IPS-20b (cell line): ENCODE measurements around the gene IGFBP3.
"Not testable (repeated sequence)": the region's sequence is repeated elsewhere in the genome, so short reads cannot be mapped to it uniquely, and the experiment has no call there.

Source experiments
- H3K27ac ChIP-seq: one replicate; pipeline ENCODE4 v1.5.1; 2013; ENCODE audit warnings: low read length
- H3K27me3 ChIP-seq: 2 replicates; pipeline ENCODE4 v1.6.1; 2013; ENCODE audit warnings: mild to moderate bottlenecking, low read length, inconsistent platforms; ENCODE audit not compliant: insufficient read depth
- H3K36me3 ChIP-seq: 2 replicates; pipeline ENCODE4 v1.6.1; 2013; ENCODE audit warnings: low read depth, mild to moderate bottlenecking, inconsistent platforms, low read length, moderate library complexity; ENCODE audit not compliant: insufficient read depth
- H3K4me1 ChIP-seq: 2 replicates; pipeline ENCODE4 v1.6.1; 2013; ENCODE audit warnings: mild to moderate bottlenecking, control low read depth, inconsistent platforms, low read length, moderate library complexity; ENCODE audit not compliant: insufficient read depth
- H3K4me3 ChIP-seq: 2 replicates; pipeline ENCODE4 v1.5.1; 2013; ENCODE audit warnings: mild to moderate bottlenecking, low read length, inconsistent platforms
- H3K9ac ChIP-seq: 2 replicates; pipeline ENCODE4 v1.6.1; 2013; ENCODE audit warnings: low read depth, mild to moderate bottlenecking, inconsistent platforms, low read length, moderate library complexity
- H3K9me3 ChIP-seq: 2 replicates; pipeline ENCODE4 v1.6.1; 2013; ENCODE audit warnings: mild to moderate bottlenecking, low read depth, low read length, inconsistent platforms; ENCODE audit not compliant: insufficient read depth

Gene IGFBP3

DNA sequence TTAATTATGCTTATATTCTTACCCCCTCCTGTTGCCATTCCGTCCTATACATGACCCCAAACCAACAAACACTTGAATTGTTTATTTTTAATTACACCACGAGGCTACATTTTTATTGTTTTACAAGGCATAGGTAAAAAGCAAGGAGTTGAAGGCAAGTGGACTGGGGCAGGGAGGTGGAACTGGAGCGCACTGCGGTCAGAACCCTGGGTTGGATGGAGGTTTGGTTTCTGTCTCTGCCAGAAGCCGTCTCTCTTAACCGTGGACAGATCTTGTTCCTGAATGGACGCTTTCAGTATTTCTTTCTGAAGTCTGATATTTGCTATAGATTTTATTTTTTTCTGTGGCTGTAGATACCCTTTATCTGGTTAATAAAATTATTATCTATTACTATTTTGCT is 19.9 kb upstream of the IGFBP3 start:
- H3K36me3 ChIP-seq = no peaks in the 10 kb centered on the region
- no peaks in the 10 kb centered on the region for H3K4me1 ChIP-seq
- H3K4me3 ChIP-seq = no peak overlapping the region
- no peak overlapping the region for H3K27ac ChIP-seq
- H3K27me3 ChIP-seq = no peaks in the 10 kb centered on the region
- H3K9ac ChIP-seq = no peak overlapping the region
- no peaks in the 10 kb centered on the region for H3K9me3 ChIP-seq

DNA sequence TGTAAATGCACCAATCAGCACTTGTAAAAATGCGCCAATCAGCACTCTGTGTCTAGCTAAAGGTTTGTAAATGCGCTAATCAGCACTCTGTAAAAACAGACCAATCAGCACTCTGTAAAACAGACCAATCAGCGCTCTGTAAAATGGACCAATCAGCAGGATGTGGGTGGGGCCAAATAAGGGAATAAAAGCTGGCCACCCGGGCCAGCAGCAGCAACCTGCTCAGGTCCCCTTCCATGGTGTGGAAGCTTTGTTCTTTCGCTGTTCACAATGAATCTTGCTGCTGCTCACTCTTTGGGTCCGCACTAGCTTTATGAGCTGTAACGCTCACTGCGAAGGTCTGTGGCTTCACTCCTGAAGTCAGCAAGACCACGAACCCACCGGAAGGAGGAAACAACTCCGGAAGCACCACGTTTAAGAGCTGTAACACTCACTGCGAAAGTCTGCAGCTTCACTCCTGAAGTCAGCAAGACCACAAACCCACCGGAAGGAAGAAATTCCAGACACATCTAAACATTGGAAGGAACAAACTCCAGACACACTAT is 19.2 kb upstream of the IGFBP3 start:
- H3K4me1 ChIP-seq, H3K9ac ChIP-seq: not testable (repeated sequence)

DNA sequence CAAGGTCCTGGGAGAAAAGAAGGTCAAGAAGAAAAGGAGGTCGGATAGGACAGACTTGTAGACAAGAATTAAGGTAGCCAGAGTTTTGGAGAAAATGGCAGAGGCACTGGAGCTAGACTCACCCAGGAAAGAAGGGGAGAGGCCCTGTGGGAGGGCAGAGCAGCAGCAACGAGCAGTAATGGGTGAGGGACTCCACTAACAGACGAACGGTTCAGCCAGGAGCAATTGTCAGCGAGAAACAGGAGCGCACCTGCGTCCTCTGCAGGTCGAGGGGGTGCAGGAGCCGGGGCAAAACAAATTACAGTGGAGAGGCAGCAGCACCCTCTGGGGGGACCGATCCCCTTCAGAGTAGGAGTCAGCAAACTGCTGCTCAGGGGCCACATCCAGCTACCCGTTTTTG is 18.5 kb upstream of the IGFBP3 start:
- H3K4me3 ChIP-seq = no peak overlapping the region
- H3K27me3 ChIP-seq = no peaks in the 10 kb centered on the region
- no peaks in the 10 kb centered on the region for H3K4me1 ChIP-seq
- no peaks in the 10 kb centered on the region for H3K36me3 ChIP-seq
- H3K9ac ChIP-seq = no peak overlapping the region
- H3K9me3 ChIP-seq = no peaks in the 10 kb centered on the region
- H3K27ac ChIP-seq = no peak overlapping the region

More for the DNA sequence above, 19.2 kb upstream of the IGFBP3 start:
- H3K9me3 ChIP-seq, H3K27me3 ChIP-seq, H3K4me3 ChIP-seq, H3K36me3 ChIP-seq, H3K27ac ChIP-seq: not testable (repeated sequence)

DNA sequence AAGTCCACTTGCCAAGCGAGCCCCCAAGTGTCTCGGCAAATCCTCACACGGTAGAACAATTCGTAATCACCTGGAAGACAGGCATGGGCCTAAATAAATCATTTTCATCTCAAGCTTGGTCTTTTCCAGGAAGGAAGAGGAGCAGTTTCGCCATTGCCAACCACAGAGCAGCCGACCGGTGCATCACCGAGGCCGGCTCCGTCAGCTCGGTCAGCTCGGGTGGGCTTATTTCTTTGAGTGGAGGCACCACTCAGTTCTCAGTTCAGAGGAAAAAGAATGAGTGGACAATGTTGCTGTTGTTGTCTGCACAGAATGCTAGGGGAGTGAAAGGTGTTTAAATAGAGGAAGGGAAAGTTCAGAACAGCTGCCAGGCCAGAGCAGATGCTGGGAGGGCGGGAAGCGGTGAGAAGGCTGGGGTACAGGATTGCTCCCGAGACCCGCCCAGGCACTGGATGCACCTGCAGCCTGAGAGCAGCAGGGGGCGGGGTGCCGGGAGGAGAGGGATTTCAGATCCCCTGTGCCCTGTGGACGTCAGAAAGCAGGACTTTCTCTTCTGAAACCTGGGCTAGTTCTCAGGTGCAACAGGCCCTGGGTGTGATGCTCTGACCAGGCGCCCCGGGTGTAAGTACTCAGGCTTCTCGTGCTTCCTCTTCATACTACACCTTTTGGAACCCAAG is 17.7 kb upstream of the IGFBP3 start:
- no peaks in the 10 kb centered on the region for H3K4me1 ChIP-seq
- H3K9ac ChIP-seq = no peak overlapping the region
- no peak overlapping the region for H3K27ac ChIP-seq
- no peaks in the 10 kb centered on the region for H3K27me3 ChIP-seq
- H3K9me3 ChIP-seq = no peaks in the 10 kb centered on the region
- no peaks in the 10 kb centered on the region for H3K36me3 ChIP-seq
- no peak overlapping the region for H3K4me3 ChIP-seq

DNA sequence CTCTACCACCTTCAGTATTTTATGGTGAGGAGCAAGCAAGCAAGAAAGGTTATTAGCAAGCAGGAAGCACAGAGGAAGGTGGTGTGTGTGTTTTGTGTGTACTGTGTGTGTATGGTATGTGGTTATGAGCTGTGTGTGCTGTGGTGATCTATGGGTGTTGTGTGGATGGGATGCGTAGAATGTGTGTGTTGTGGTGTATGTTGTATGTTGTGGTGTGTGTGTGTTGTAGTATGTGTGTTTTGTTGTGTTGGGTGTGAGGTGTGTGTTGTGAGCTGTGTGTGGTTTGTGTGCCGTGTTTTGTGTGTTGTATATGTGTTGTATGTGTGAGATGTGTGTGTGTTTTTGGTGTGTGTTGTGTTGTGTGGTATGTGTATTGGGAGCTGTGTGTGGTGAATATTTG is 16.8 kb upstream of the IGFBP3 start:
- H3K4me3 ChIP-seq = no peak overlapping the region
- H3K27me3 ChIP-seq = no peaks in the 10 kb centered on the region
- H3K4me1 ChIP-seq = no peaks in the 10 kb centered on the region
- no peaks in the 10 kb centered on the region for H3K36me3 ChIP-seq
- H3K9me3 ChIP-seq = no peaks in the 10 kb centered on the region
- no peak overlapping the region for H3K27ac ChIP-seq
- H3K9ac ChIP-seq = no peak overlapping the region

DNA sequence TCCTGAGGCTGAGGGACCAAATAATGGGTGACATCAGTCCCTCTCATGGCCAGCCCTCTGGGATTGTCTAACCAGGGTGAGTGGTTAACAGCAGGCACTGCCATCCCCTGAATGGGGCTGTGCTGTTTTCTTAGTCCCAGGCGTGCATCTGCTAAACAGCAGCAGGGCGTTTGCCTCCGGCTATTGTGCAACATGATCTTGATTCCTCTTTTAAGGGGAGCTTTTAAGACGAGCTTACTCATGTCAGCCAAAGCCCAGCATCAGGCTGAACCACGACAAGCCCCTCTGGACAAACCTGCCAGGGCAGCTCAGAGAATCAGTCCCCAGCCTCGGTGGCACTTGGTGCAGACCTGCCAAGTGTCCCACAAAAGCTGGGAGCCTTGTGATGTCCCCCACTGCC is 16.2 kb upstream of the IGFBP3 start:
- Histone ChIP-seq H3K4me1 (no peaks in the 10 kb centered on the region), H3K27ac (no peak overlapping the region), H3K4me3 (no peak overlapping the region), H3K36me3 (no peaks in the 10 kb centered on the region), H3K9me3 (no peaks in the 10 kb centered on the region), H3K9ac (no peak overlapping the region), H3K27me3 (no peaks in the 10 kb centered on the region)

DNA sequence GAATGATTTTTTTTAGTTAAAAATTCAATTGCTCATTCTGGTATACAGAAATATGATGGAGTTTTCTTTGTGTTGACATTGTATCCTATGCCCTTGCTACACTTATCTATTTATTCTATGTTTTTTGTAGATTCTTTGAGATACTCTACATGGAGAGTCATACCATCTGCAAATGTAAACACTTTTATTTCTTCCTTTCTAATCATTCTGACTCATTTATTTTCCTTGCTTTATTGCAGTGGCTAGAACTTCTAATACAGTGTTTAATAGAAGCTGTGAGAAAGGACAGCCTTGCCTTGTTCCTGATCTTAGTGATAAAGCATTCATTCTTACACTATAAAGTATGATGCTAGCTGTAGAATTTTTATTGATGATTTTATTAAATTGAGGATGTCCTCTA is 9.9 kb upstream of the IGFBP3 start:
- Histone ChIP-seq H3K4me1 (no peaks in the 10 kb centered on the region), H3K27me3 (no peaks in the 10 kb centered on the region), H3K9me3 (no peaks in the 10 kb centered on the region; the same call in 1 of the 2 replicates), H3K36me3 (no peaks in the 10 kb centered on the region), H3K4me3 (no peak overlapping the region), H3K9ac (no peak overlapping the region), H3K27ac (no peak overlapping the region)

DNA sequence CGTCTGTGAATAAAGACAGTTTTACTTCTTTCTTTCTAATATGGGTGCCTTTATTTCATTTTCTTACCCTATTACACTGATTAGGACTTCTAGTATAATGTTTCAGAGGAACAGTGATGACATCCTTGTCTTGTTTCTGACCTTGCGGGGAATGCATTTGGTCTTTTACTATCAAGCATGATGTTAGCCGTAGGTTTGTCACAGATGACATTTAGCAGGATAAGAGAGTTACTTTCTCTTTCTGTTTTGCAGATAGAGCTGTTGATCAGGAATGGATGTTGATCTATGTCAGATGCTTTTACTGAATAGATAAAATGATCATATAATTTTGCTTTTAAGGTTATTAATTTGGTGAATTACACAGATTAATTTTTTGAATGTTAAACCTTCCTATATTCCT is 6.6 kb upstream of the IGFBP3 start:
- no peaks in the 10 kb centered on the region; the same call in 1 of the 2 replicates for H3K9me3 ChIP-seq
- peaks cover 17% of the 10 kb centered on the region; the same call in 1 of the 2 replicates for H3K4me1 ChIP-seq
- H3K4me3 ChIP-seq = no peak overlapping the region
- H3K9ac ChIP-seq = no peak overlapping the region
- H3K27ac ChIP-seq = no peak overlapping the region
- no peaks in the 10 kb centered on the region for H3K36me3 ChIP-seq
- peaks cover 17% of the 10 kb centered on the region for H3K27me3 ChIP-seq

DNA sequence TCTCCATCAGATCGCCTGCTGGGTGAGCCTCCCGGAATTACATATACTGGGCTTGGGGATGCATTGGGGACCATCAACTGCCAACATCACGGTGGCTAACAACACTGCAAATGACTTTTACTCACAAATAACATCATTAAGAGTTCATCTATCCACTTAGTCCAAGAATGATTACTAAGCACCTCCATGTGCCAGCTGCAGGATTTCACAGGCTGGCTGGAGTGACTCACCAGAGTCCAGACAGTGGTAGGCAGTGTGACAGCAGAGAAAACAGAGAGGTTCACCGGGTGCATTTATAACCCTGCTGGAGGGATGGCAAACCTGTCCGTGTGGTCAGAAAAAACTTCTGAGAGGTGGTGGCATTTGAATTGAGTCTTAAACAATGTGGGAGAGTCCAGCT is 3.2 kb upstream of the IGFBP3 start:
- no peak overlapping the region for H3K27ac ChIP-seq
- H3K4me3 ChIP-seq = 0 out of 2 replicates have a peak overlapping the region, but pooled peaks have one; percentile 52
- peaks cover 26% of the 10 kb centered on the region; the same call in 1 of the 2 replicates for H3K4me1 ChIP-seq
- no peaks in the 10 kb centered on the region for H3K36me3 ChIP-seq
- H3K9me3 ChIP-seq = peaks cover 3% of the 10 kb centered on the region; the same call in 1 of the 2 replicates
- H3K27me3 ChIP-seq = peaks cover 51% of the 10 kb centered on the region
- no peak overlapping the region for H3K9ac ChIP-seq

DNA sequence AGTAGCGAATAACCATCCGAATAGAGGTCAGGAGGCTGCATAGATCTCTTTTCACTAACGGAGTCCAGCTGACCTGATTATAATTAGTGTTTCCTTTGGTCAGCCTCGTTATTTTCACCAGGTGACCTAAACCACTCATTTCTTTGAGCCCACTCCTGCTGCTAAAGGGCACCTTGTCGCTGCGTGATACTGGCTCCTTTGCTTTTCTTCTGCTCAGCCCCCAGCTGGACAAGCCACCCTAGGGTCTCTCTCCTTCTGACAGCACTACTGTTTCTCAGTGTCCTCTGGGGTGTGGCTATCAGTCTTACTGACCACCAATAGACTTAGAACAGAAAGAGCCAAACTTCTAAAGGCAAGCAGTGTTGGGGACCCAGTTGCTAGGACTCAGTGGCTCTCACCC is 2.7 kb upstream of the IGFBP3 start:
- Histone ChIP-seq H3K4me1 (peaks cover 26% of the 10 kb centered on the region; the same call in 1 of the 2 replicates), H3K9me3 (peaks cover 3% of the 10 kb centered on the region; the same call in 1 of the 2 replicates), H3K9ac (no peak overlapping the region), H3K36me3 (no peaks in the 10 kb centered on the region), H3K27ac (no peak overlapping the region), H3K27me3 (peaks cover 56% of the 10 kb centered on the region), H3K4me3 (peak overlapping the region; percentile 52; the same call in 1 of the 2 replicates)

DNA sequence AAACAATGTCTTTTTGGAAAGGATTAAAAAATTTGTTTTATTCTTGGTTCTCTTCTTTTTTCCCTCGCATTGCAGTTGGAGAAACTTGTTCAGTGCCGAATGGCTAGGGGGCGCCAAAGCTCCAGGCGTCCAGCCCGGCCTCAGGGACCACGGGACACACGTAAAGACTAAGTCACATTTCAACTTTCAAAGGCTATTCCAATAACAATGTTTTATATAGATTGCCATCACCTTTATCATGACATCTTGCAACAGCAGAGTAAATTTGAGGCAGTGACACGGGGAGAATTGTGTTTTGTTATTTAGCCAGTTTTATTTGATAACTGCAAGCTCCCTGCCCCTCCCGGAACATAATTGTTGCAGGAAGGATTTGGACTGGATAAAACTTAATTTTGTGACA is 2.2 kb upstream of the IGFBP3 start:
- Histone ChIP-seq H3K9ac (peak overlapping the region; percentile 4; the same call in 1 of the 2 replicates), H3K9me3 (peaks cover 3% of the 10 kb centered on the region; the same call in 1 of the 2 replicates), H3K27ac (no peak overlapping the region), H3K4me1 (peaks cover 26% of the 10 kb centered on the region; the same call in 1 of the 2 replicates), H3K27me3 (peaks cover 61% of the 10 kb centered on the region), H3K4me3 (peak overlapping the region; percentile 75), H3K36me3 (no peaks in the 10 kb centered on the region)

DNA sequence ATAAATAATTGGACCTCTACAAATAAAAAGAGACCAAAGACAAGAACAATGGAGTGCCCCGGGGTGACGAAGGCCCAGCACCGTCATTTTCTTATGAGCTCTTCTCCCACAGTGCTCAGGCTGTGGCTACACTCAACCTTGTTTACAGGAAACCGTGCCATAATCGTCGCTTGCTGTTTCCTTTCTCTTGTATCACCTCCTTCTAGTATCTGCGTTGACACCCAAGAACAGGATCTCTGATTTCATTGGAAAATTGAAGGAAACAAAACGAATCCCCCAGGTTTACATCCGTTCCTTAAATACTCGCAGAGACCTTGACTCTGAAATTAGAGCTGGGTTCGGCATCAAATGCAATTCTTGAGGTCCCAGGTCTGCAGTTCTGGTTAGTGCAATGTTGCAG is 1.7 kb upstream of the IGFBP3 start:
- Histone ChIP-seq H3K27me3 (peaks cover 66% of the 10 kb centered on the region), H3K9ac (peak overlapping the region; percentile 4; the same call in 1 of the 2 replicates), H3K4me1 (peaks cover 26% of the 10 kb centered on the region; the same call in 1 of the 2 replicates), H3K36me3 (no peaks in the 10 kb centered on the region), H3K9me3 (peaks cover 3% of the 10 kb centered on the region; the same call in 1 of the 2 replicates), H3K4me3 (peak overlapping the region; percentile 75), H3K27ac (no peak overlapping the region)
